Muscle layer of colon (tissue), 2 donors: ENCODE data around the gene MECP2.

Source experiments
- H3K27ac ChIP-seq: one replicate; pipeline ENCODE4 v1.7.0; 2013; ENCODE audit warnings: low read depth, mild to moderate bottlenecking, low read length, moderate library complexity
- H3K27me3 ChIP-seq, 2 donors: one replicate each; pipeline ENCODE4 v1.7.0; 2013; ENCODE audit warnings: low read length in 2 of 2, mild to moderate bottlenecking in 2 of 2; ENCODE audit not compliant: insufficient read depth in 2 of 2, control insufficient read depth in 1 of 2
- H3K36me3 ChIP-seq: one replicate; pipeline ENCODE4 v1.7.0; 2013; ENCODE audit warnings: mild to moderate bottlenecking, low read length; ENCODE audit not compliant: insufficient read depth
- H3K4me1 ChIP-seq: one replicate; pipeline ENCODE4 v1.7.0; 2013; ENCODE audit warnings: mild to moderate bottlenecking, low read length; ENCODE audit not compliant: insufficient read depth
- H3K4me3 ChIP-seq, 2 donors: one replicate each; pipeline ENCODE4 v1.7.0; 2013; ENCODE audit warnings: low read length in 2 of 2, low read depth in 1 of 2, mild to moderate bottlenecking in 1 of 2, moderate library complexity in 1 of 2
- H3K9ac ChIP-seq: one replicate; pipeline ENCODE4 v1.7.0; 2013; ENCODE audit warnings: low read length
- H3K9me3 ChIP-seq: one replicate; pipeline ENCODE4 v1.7.0; 2013; ENCODE audit warnings: mild to moderate bottlenecking, low read length
- donor health status: abdominal sarcoma.
- donor health status: Adenocarcinoma of cecum.

MECP2 gene

GRCh38 chrX:154082396-154083125, 15.0 kb downstream of the MECP2 start:
- Histone ChIP-seq H3K27ac (no peak overlapping the region), H3K36me3 (no peaks in the 10 kb centered on the region), H3K9ac (no peak overlapping the region), H3K4me3 (no peak overlapping the region), H3K9me3 (no peaks in the 10 kb centered on the region), H3K27me3 (no peaks in the 10 kb centered on the region), H3K4me1 (no peaks in the 10 kb centered on the region)

GRCh38 chrX:154077101-154077500, 20.4 kb downstream of the MECP2 start:
- peaks cover 6% of the 10 kb centered on the region for H3K36me3 ChIP-seq
- peaks cover 10% of the 10 kb centered on the region for H3K4me1 ChIP-seq
- H3K4me3 ChIP-seq, result no peak overlapping the region

GRCh38 chrX:154074199-154074598, 23.3 kb downstream of the MECP2 start:
- no peak overlapping the region for H3K27ac ChIP-seq
- no peaks in the 10 kb centered on the region for H3K9me3 ChIP-seq
- H3K4me3 ChIP-seq, result no peak overlapping the region
- H3K9ac ChIP-seq, result no peak overlapping the region
- H3K4me1 ChIP-seq, result peaks cover 10% of the 10 kb centered on the region
- H3K27me3 ChIP-seq, result no peaks in the 10 kb centered on the region
- peaks cover 6% of the 10 kb centered on the region for H3K36me3 ChIP-seq

More at GRCh38 chrX:154077101-154077500, 20.4 kb downstream of the MECP2 start:
- no peak overlapping the region for H3K9ac ChIP-seq
- no peak overlapping the region for H3K27ac ChIP-seq
- no peaks in the 10 kb centered on the region for H3K9me3 ChIP-seq
- H3K27me3 ChIP-seq, result no peaks in the 10 kb centered on the region

- Histone ChIP-seq H3K9me3 (no peaks in the 10 kb centered on the region), H3K4me1 (peaks cover 10% of the 10 kb centered on the region), H3K27ac (no peak overlapping the region), H3K9ac (no peak overlapping the region), H3K27me3 (no peaks in the 10 kb centered on the region), H3K36me3 (peaks cover 6% of the 10 kb centered on the region), H3K4me3 (no peak overlapping the region)
These were observed 25.3 kb downstream of the MECP2 start for GRCh38 chrX:154072192-154072591.

DNA sequence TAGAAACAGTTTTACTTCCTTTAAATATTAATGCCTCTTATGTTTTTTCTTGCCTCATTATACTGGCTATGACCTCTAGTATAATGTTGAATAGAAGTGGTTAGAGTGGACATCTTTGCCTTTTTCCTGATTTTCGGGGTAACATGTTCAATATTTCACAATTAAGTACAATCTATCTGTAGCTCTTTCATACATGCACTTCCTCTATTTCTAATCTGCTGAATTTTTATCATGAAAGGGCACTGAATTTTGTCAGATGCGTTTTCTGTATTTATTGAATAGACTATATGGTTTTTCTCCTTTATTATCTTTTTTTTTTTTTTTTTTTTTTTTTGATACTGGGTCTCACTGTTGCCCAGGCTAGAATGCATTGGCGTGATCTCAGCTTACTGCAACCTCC, 29.0 kb downstream of the MECP2 start:
- no peak overlapping the region for H3K27ac ChIP-seq
- peaks cover 11% of the 10 kb centered on the region for H3K4me1 ChIP-seq
- no peak overlapping the region for H3K4me3 ChIP-seq
- H3K9ac ChIP-seq, result no peak overlapping the region
- no peaks in the 10 kb centered on the region for H3K27me3 ChIP-seq
- no peaks in the 10 kb centered on the region for H3K9me3 ChIP-seq
- H3K36me3 ChIP-seq, result no peaks in the 10 kb centered on the region

DNA sequence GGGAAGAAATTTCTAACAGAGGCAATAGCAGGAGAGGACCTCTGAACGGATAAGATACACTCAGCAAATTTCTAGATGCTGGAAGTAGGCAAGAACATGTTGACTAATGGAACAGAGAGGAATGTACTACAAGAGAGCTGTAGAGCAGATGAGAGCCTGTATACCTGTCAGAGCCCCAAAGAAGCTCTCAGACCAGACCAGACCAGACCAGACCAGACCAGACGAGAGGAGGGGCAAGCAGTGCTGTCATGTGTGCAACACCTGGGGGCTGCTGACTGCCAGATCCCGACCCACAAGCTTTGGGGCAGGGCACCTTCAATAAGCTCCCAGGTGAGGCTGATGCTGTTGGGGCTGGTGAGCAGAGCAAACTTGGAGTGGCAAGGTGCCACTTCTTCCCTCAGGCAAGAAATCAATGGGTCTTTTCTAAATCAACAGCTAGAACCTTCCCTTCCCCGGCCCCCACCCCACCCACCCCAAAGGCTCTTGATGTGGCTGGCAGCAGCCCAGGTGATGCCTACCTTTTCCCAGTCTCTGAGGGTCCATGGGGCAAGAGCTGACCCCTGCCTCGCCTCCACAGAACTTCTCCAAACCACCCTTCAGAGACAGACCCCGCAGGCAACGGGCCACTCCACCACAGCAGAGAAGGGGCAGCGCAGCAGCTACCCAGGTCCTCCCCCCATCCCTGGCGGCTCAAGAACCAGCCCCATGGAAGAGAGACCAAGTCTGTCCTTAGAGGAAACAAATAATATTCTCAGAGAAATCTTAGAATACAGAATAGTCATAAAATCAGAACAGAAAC, 32.7 kb downstream of the MECP2 start:
- H3K27ac ChIP-seq, result no peak overlapping the region
- peaks cover 39% of the 10 kb centered on the region for H3K4me1 ChIP-seq
- no peaks in the 10 kb centered on the region for H3K36me3 ChIP-seq
- H3K9me3 ChIP-seq, result no peaks in the 10 kb centered on the region
- no peak overlapping the region for H3K4me3 ChIP-seq
- no peak overlapping the region for H3K9ac ChIP-seq
- no peaks in the 10 kb centered on the region for H3K27me3 ChIP-seq

GRCh38 chrX:154063234-154063633, 34.3 kb downstream of the MECP2 start:
- no peak overlapping the region for H3K9ac ChIP-seq
- H3K36me3 ChIP-seq, result no peaks in the 10 kb centered on the region
- no peak overlapping the region for H3K4me3 ChIP-seq
- no peaks in the 10 kb centered on the region for H3K9me3 ChIP-seq
- peaks cover 46% of the 10 kb centered on the region for H3K4me1 ChIP-seq
- H3K27me3 ChIP-seq, result no peaks in the 10 kb centered on the region
- H3K27ac ChIP-seq, result no peak overlapping the region

DNA sequence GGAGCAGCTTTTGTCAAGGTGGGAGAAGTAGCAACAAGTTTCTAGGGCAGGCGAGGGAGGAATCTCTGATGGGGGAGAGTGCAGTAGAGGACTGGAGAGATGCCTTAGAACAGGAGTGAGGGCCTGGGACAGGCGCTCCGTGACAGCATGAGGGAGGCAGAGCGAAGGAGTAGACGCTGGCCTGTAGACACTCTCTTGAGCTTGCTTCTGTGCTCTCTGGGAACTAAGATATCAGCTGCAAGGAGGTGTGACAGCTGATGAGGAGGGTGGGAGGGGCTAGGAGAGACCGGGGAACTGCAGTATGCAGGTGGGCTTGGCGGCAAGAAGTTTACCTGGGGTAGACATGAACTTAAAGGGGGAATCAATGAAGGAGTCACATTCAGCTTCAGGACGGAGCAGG, 35.7 kb downstream of the MECP2 start:
- H3K4me1 ChIP-seq, result peaks cover 55% of the 10 kb centered on the region

GRCh38 chrX:154059729-154060245, 37.7 kb downstream of the MECP2 start:
- Histone ChIP-seq H3K9ac (no peak overlapping the region), H3K36me3 (no peaks in the 10 kb centered on the region), H3K9me3 (no peaks in the 10 kb centered on the region), H3K4me1 (peaks cover 55% of the 10 kb centered on the region), H3K27me3 (no peaks in the 10 kb centered on the region), H3K27ac (no peak overlapping the region), H3K4me3 (no peak overlapping the region)

More for the DNA sequence above, 35.7 kb downstream of the MECP2 start:
- no peaks in the 10 kb centered on the region for H3K27me3 ChIP-seq
- H3K27ac ChIP-seq, result no peak overlapping the region
- H3K9ac ChIP-seq, result no peak overlapping the region
- no peaks in the 10 kb centered on the region for H3K36me3 ChIP-seq
- H3K9me3 ChIP-seq, result no peaks in the 10 kb centered on the region
- H3K4me3 ChIP-seq, result no peak overlapping the region

DNA sequence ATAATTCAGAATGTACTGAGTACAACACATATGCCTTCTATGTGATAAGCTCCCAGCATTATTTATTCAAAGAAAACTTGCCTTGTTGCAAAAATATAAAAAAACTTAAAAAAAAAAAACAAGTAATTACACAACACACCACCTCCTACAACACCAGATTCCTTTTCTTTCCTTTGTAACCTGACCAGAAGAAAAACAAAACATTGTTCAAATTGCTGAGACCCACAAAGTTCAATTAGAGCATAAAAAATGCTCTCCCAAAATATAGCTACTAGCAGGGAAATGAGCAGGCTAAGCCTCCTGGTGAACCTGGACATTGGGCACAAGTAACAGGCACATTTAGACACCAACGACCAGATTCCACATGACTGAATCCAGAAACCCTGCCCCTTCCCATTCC, 38.3 kb downstream of the MECP2 start:
- Histone ChIP-seq H3K9ac (no peak overlapping the region), H3K4me1 (peaks cover 50% of the 10 kb centered on the region), H3K4me3 (no peak overlapping the region), H3K27ac (no peak overlapping the region), H3K36me3 (no peaks in the 10 kb centered on the region), H3K9me3 (no peaks in the 10 kb centered on the region), H3K27me3 (no peaks in the 10 kb centered on the region)

DNA sequence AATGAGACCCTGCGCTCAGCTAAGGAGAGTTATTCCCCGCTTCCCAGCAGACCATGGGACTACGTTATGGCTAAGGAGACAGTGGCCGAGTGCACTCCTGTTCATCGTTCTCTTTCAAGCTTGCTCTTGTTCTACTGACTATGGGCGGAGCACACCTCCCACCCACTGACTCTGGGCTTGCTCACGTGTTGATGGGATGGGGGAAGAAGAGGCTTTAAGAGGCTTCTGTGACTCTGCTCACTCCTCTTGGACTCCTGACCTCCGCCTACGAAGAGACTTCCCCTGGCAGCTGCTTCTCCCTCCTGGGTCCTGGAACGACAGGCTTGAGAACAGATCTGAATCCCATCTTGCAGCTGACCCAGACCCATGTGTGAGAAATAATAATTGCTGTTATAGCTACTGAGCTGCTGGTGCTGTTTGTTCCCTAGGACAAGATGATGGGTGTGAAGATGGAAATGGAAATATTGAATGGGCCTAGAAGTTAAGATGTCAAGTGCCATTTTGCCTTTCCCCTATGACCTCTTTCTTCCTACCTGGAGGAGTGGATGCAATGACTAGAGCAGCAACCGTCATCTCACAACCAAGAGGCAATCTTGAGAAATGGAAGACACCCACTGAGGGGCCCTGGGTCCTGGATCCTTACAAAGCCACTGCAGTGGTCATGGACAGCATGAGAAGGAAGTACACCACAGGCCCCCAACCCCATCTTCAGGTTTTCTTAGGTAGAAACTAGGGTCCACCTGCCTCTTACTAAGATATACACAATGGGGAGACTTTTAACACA, 39.1 kb downstream of the MECP2 start:
- H3K27me3 ChIP-seq, result no peaks in the 10 kb centered on the region

More for the DNA sequence above, 39.1 kb downstream of the MECP2 start:
- Histone ChIP-seq H3K4me3 (no peak overlapping the region), H3K27ac (no peak overlapping the region), H3K4me1 (peaks cover 42% of the 10 kb centered on the region), H3K9ac (no peak overlapping the region), H3K9me3 (no peaks in the 10 kb centered on the region), H3K36me3 (no peaks in the 10 kb centered on the region)
